Muscle layer of duodenum (tissue), 2 donors: ENCODE data around the gene HM13.
"Not testable (repeated sequence)": the region's sequence is repeated elsewhere in the genome, so short reads cannot be mapped to it uniquely, and the experiment has no call there.

Source experiments
- H3K27ac ChIP-seq: one replicate; pipeline ENCODE4 v1.7.0; 2013; ENCODE audit warnings: mild to moderate bottlenecking, low read length
- H3K27me3 ChIP-seq: one replicate; pipeline ENCODE4 v1.7.0; 2013; ENCODE audit warnings: low read depth, mild to moderate bottlenecking, control low read depth, low read length
- H3K36me3 ChIP-seq, 2 donors: one replicate each; pipeline ENCODE4 v1.7.0; 2013; ENCODE audit warnings: low read length in 2 of 2, control low read depth in 1 of 2, mild to moderate bottlenecking in 1 of 2; ENCODE audit not compliant: insufficient read depth in 2 of 2, control insufficient read depth in 1 of 2
- H3K4me1 ChIP-seq, 2 donors: one replicate each; pipeline ENCODE4 v1.7.0; 2013; ENCODE audit warnings: low read length in 2 of 2, mild to moderate bottlenecking in 2 of 2, control low read depth in 1 of 2, moderate library complexity in 1 of 2; ENCODE audit not compliant: insufficient read depth in 2 of 2, control insufficient read depth in 1 of 2
- H3K4me3 ChIP-seq, 2 donors: one replicate each; pipeline ENCODE4 v1.7.0; 2013; ENCODE audit warnings: low read length in 2 of 2, low read depth in 1 of 2, mild to moderate bottlenecking in 1 of 2
- H3K9me3 ChIP-seq, 2 donors: one replicate each; pipeline ENCODE4 v1.7.0; 2013; ENCODE audit warnings: low read length in 2 of 2, control low read depth in 1 of 2, mild to moderate bottlenecking in 1 of 2; ENCODE audit not compliant: control insufficient read depth in 1 of 2
- donor health status: healthy.

Gene HM13

GRCh38 chr20:31536575-31536974, 22.3 kb downstream of the HM13 start:
- Histone ChIP-seq H3K9me3 (no peaks in the 10 kb centered on the region), H3K27ac (no peak overlapping the region), H3K4me3 (no peak overlapping the region), H3K27me3 (no peaks in the 10 kb centered on the region), H3K4me1 (no peaks in the 10 kb centered on the region), H3K36me3 (peaks cover 64 to 67% of the 10 kb centered on the region in 2 donors)

GRCh38 chr20:31537116-31537871, 23.1 kb downstream of the HM13 start:
- no peaks in the 10 kb centered on the region for H3K9me3 ChIP-seq
- H3K4me3 ChIP-seq, result no peak overlapping the region
- no peaks in the 10 kb centered on the region for H3K4me1 ChIP-seq
- H3K27ac ChIP-seq, result no peak overlapping the region
- no peaks in the 10 kb centered on the region for H3K27me3 ChIP-seq
- peaks cover 59 to 65% of the 10 kb centered on the region in 2 donors for H3K36me3 ChIP-seq

GRCh38 chr20:31537890-31538289, 23.6 kb downstream of the HM13 start:
- Histone ChIP-seq H3K27ac (no peak overlapping the region), H3K9me3 (no peaks in the 10 kb centered on the region), H3K36me3 (peaks cover 59% of the 10 kb centered on the region in 2 donors), H3K27me3 (no peaks in the 10 kb centered on the region), H3K4me3 (no peak overlapping the region), H3K4me1 (no peaks in the 10 kb centered on the region)

GRCh38 chr20:31538326-31538725, 24.1 kb downstream of the HM13 start:
- no peaks in the 10 kb centered on the region for H3K4me1 ChIP-seq
- peaks cover 58 to 59% of the 10 kb centered on the region in 2 donors for H3K36me3 ChIP-seq
- no peak overlapping the region for H3K27ac ChIP-seq
- no peaks in the 10 kb centered on the region for H3K27me3 ChIP-seq
- no peak overlapping the region for H3K4me3 ChIP-seq
- H3K9me3 ChIP-seq, result no peaks in the 10 kb centered on the region

- H3K27ac ChIP-seq, result not testable (repeated sequence)
Observed at GRCh38 chr20:31539636-31540035, 25.4 kb downstream of the HM13 start.

GRCh38 chr20:31540406-31540805, 26.2 kb downstream of the HM13 start:
- Histone ChIP-seq H3K9me3 (no peaks in the 10 kb centered on the region), H3K27ac (no peak overlapping the region), H3K27me3 (no peaks in the 10 kb centered on the region), H3K36me3 (peaks cover 52 to 58% of the 10 kb centered on the region in 2 donors), H3K4me1 (peaks cover 0 to 5% of the 10 kb centered on the region in 2 donors), H3K4me3 (no peak overlapping the region)

More at GRCh38 chr20:31539636-31540035, 25.4 kb downstream of the HM13 start:
- H3K9me3 ChIP-seq, H3K4me1 ChIP-seq, H3K4me3 ChIP-seq, H3K27me3 ChIP-seq: not testable (repeated sequence)
- H3K36me3 ChIP-seq, result peaks cover 50 to 54% of the 10 kb centered on the region in 2 donors

GRCh38 chr20:31542201-31542842, 28.1 kb downstream of the HM13 start:
- Histone ChIP-seq H3K9me3 (no peaks in the 10 kb centered on the region), H3K4me1 (peaks cover 0 to 5% of the 10 kb centered on the region in 2 donors), H3K36me3 (peaks cover 40 to 43% of the 10 kb centered on the region in 2 donors), H3K27ac (no peak overlapping the region), H3K4me3 (no peak overlapping the region), H3K27me3 (no peaks in the 10 kb centered on the region)

GRCh38 chr20:31542963-31543362, 28.7 kb downstream of the HM13 start:
- Histone ChIP-seq H3K4me1 (peaks cover 0 to 5% of the 10 kb centered on the region in 2 donors), H3K27me3 (no peaks in the 10 kb centered on the region), H3K27ac (no peak overlapping the region), H3K9me3 (no peaks in the 10 kb centered on the region), H3K36me3 (peaks cover 37 to 39% of the 10 kb centered on the region in 2 donors), H3K4me3 (no peak overlapping the region)

GRCh38 chr20:31543966-31544598, 29.8 kb downstream of the HM13 start:
- Histone ChIP-seq H3K4me1 (peaks cover 0 to 12% of the 10 kb centered on the region in 2 donors), H3K27ac (peak overlapping the region; percentile 56), H3K27me3 (no peaks in the 10 kb centered on the region), H3K4me3 (no peak overlapping the region), H3K9me3 (no peaks in the 10 kb centered on the region), H3K36me3 (peaks cover 32 to 38% of the 10 kb centered on the region in 2 donors)

GRCh38 chr20:31544600-31544999, 30.4 kb downstream of the HM13 start:
- Histone ChIP-seq H3K4me1 (peaks cover 0 to 12% of the 10 kb centered on the region in 2 donors), H3K27me3 (no peaks in the 10 kb centered on the region), H3K36me3 (peaks cover 35 to 41% of the 10 kb centered on the region in 2 donors), H3K4me3 (no peak overlapping the region), H3K9me3 (no peaks in the 10 kb centered on the region), H3K27ac (no peak overlapping the region)

- not testable (repeated sequence) for H3K4me3 ChIP-seq, H3K9me3 ChIP-seq, H3K27me3 ChIP-seq, H3K27ac ChIP-seq
- Histone ChIP-seq H3K36me3 (peaks cover 25 to 51% of the 10 kb centered on the region in 2 donors), H3K4me1 (peaks cover 0 to 12% of the 10 kb centered on the region in 2 donors)
Observed at GRCh38 chr20:31545621-31546040, 31.4 kb downstream of the HM13 start.
